A204.1 (cell line): Measurements from ENCODE around the gene ABCC11.

Experiments
- FAIRE-seq: peaks from 2 replicates; lab custom pipeline; 2012; peaks lifted over from hg19 to GRCh38; lab: Jason Lieb, UNC

Gene ABCC11

DNA sequence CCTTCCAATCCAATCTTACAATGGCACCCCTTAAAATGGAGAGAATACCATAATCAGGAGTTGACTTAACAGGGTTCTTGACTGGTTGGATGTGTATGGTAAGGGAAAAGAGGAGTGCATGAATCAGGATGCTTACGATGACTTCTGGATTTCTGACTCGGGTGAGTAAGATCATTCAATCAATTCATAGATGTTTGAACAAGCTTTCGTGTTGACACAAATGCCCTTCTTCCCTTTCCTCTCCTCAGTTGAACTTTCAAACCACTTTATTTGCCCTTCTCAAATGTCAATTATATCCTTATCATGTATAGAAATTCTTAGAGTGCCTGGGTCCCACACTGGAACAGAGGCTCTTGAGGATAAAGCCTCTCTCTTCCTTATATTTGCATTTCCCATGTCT lies 117.4 kb downstream of the ABCC11 start:
- FAIRE-seq = no peak

DNA sequence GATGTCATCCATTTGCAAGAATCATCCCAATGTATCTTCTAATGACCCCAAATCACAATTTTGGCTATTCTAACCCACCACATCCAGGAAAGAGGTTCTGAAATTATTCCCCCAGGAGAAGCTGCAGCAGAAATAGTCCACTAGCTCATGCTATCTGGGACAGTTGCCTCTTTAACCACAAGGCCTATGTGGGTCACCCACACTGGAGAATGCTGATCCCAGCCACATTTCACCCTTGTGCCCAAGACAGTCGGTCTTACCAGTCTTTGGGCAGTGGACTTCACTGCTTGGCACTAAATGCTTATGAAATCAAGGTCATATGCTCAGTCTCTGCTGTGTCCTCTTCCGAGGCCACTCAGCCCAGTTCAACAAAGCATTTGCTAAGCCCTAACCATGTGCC lies 118.6 kb downstream of the ABCC11 start:
- FAIRE-seq = no peak

DNA sequence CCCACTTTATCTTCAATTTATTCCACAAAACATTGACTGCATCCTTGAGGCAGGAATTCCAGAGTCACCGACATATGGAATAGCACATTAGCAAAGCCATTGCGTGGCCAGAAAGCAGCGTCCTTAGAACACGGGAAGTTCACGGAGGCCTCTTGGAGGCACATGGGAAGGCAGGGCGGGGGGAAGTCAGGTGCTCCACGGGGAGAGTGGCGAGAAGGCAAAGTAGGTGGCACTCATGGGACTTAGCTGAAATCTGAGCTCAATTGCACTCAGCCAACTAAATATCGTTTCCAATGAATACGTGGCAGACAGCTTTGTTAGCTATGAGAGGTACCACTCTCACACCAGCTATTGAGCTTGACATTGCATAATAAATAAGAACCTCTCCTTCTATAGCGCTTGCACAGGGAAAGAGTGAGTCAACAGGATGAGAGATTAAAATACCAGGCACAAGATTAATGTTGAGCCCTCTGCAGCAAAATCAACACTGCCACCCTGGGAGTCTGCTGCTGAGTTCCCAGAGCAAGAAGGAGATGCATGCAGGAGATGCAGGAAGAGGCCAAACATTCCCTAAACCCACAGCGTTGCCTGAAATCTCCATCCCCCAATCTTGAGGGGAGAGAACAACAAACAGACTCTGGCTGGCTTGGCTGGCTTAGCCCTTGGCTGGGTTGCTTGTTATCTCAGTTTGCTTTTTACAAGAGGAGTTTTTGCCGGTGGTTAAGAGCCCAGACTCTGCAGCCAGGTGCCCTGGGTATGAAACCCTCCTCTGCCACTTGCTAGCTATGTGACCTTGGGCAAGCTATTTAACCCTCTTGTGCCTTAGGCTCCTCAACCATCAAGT lies 120.3 kb downstream of the ABCC11 start:
- FAIRE-seq = no peak

DNA sequence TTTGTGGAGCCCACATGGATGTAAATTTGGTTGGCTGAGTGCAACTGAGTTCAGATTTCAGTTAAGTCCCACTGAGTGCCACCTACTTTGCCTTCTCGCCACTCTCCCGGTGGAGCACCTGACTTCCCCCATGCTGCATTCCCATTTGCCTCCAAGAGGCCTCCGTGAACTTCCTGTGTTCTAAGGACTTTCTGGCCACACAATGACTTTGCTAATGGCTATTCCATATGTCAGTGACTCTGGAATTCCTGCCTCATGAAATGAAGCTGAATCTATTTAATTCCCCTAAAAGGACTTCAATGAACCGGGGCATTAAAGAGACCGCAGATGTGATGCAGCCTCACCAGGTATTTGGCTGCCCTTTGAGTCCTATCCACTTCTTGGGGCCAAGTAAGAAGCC lies 121.5 kb downstream of the ABCC11 start:
- no peak for FAIRE-seq

DNA sequence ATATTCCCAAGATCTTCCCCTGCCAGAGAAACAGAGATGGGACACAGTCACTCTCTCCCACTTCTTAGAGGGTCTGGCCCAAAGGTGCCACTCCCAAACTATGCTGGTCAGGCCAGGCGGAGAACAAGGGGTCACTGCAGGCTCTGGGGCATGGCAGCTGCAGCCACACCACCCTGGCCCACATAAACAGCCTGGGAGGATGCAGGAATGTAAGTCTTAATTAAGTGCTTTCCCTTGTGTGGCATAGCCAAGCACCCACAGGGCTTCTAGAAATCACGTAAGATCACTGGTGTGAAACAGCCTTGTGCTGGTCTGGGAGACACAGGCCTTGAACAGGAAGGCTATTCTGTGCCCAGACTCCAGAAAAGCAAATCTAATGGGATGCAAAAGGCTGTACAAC lies 123.1 kb downstream of the ABCC11 start:
- no peak for FAIRE-seq

DNA sequence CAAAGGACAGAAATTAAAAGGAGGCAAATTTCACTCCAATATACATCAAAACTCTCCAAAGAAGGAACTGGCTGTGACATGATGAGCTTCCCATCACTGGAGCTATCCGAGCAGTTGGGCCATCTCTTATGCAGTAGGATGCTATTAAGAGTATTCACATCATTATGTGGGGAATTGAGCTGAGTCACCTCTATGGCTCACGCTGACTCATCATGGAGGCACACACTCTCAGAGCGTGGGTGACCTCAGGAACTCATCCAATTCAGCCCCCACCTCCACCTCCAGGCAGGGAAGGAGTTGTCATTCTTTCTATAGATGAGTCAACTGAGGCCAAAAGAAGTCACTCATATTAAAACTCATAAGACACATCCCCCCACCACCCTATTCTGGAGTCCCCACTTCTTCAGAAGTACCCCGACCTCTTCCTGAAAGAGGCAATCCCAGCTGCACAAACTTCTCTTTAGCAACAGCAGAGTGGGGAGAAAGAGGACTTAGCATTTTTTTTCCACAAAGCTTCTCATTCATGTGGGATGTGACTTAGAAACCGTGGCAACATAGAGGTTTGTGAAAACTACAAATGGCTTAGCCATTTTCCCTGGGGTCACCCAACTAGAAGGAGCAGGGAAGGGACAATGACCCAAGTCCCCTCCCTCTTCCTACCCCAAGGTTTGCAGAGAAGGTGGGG lies 124.1 kb downstream of the ABCC11 start:
- no peak for FAIRE-seq

DNA sequence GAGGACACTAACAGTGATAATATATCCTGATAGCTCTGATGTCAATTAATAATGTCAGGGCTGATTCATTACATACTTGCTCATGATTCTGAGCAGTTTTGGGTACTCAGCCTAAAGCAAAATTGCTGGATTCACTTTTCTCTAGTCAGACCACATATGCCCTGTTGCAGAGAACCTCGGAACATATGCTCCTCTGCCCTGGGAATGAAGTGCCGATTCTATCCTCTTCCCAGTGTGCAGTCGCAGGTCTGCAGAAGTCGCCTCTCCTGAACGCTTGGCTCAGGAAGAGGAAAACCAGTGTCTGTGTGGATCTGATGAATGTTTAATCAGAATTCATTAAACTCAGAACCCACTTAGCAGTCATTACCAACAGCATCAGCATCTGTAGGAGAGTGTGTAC lies 126.1 kb downstream of the ABCC11 start:
- FAIRE-seq = no peak

DNA sequence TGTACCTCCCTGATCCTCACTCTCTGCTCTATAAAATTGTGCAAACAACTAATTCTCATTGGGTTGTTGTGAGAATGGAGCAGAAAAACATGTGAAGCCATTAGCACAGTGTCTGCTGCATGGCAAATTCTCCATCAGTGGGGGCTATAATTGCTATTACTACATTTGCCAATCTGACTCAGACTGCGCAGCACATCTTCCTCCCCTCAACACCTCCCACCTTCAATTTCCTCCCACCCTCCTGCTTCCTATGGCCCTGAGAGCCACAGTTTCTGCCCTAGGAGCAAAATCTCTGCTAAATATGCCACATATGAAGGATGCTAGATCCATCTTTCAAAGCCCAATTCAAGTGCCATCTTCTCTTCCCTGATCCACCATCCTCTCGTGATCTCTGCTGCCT lies 128.5 kb downstream of the ABCC11 start:
- FAIRE-seq = no peak

DNA sequence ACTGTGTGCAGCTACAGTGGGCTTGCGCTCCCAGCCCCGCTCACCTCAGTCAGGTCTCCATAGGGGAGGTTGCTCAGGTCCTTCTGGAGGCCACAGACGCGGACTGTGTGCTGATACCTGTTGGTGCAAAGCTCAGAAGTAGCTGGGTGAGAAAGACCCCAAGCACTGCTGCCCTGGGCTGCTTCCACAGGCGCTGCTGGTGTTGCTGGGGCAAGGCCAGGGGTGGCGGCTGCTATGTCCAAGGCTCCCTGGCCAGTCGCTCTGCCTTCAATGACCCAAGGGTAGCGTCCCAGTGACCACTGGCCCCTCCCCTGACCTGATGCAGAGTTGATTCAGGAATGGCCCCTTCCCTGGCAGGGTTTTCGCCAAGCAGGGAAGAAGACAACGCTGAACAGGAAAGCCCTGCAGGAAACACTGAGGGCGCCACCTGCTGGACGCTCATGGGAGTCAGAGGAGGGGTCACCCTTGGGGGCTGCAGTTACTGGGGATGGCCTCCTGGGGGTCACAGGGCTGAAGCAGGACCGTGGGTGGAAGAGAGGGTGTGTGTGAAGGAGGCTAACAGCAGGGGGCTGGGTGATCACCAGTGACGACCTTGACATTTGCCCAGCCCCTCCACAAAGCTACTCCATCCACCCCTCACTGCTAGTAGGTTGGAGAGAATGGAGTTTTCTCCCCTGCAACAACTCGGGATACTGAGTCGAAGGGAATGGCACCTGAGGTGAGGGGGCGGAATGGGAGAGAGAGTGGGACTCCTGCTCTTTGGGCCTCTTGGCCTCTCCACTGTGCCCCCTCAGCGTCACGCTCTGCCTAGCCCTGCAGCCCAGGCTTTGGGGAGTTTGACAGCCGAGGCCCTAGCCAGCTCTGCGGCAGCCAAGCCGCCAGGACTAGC lies 129.9 kb downstream of the ABCC11 start:
- FAIRE-seq = no peak
